ENCODE data around the gene AMPH. TPM values are rescaled to one million over a fixed set of nuclear protein-coding genes. Genes with fewer than 3 reads are reported as not detected.

The AMPH gene
- total RNA-seq, 1 experiment from 2014 or later, result 9.0 TPM

- DNase-seq (ENCODE audit: low spot score), result no peak
- no peak for ATAC-seq
- Mint-ChIP-seq H3K9me3 (no peaks in the 10 kb centered on the region), H3K27ac (no peak overlapping the region), H3K36me3 (no peaks in the 10 kb centered on the region), H3K4me3 (no peak overlapping the region), H3K27me3 (ENCODE audit: low read depth) (no peaks in the 10 kb centered on the region), H3K4me1 (no peaks in the 10 kb centered on the region)
- no peak for TF ChIP-seq USF2 (CRISPR knock-in tag; IDR thresholded peaks at IDR 0.05)
- no peak for TF ChIP-seq KAT7 (CRISPR knock-in tag; IDR thresholded peaks at IDR 0.05; ENCODE audit: borderline replicate concordance)
- no peak for TF ChIP-seq ATF1 (CRISPR knock-in tag; IDR thresholded peaks at IDR 0.05)
- TF ChIP-seq FOXP4 (CRISPR knock-in tag; IDR thresholded peaks at IDR 0.05), result no peak
- no peak for TF ChIP-seq FOXP1 (CRISPR knock-in tag; IDR thresholded peaks at IDR 0.05; ENCODE audit: borderline replicate concordance)
- TF ChIP-seq ETV6 (CRISPR knock-in tag; IDR thresholded peaks at IDR 0.05), result no peak
- TF ChIP-seq ATF6 (CRISPR knock-in tag; IDR thresholded peaks at IDR 0.05), result no peak
- TF ChIP-seq ZNF317 (CRISPR knock-in tag; IDR thresholded peaks at IDR 0.05; ENCODE audit: borderline replicate concordance, low read depth), result no peak
- no peak for TF ChIP-seq ATF3 (CRISPR knock-in tag; conservative IDR thresholded peaks at IDR 0.05)
- TF ChIP-seq HMGA2 (CRISPR knock-in tag; IDR thresholded peaks at IDR 0.05), result no peak
- no peak for TF ChIP-seq MYBL2 (CRISPR knock-in tag; IDR thresholded peaks at IDR 0.05)
- CTCF ChIA-PET, result no interaction called here
- POLR2A ChIA-PET, result no interaction called here
These were observed 205.7 kb downstream of the AMPH start for GRCh38 chr7:38425509-38425908.

- ChIA-PET POLR2A (interaction anchor here (0.6 kb wide), 1 partner anchor 206 kb away, joined by 3 read pairs; the partner anchor contains the start of gene AMPH), CTCF (interaction anchor here (0.6 to 0.7 kb wide), 3 partner anchors 57 to 236 kb away, joined by 3 to 4 read pairs (median 3); partner anchors contain the start of gene AMPH)
- ATAC-seq (peak; percentile 62), DNase-seq (ENCODE audit: low spot score) (no peak)
- H3K27ac Mint-ChIP-seq, result no peak overlapping the region; the same call in 1 of the 2 replicates
- no peaks in the 10 kb centered on the region for H3K9me3 Mint-ChIP-seq
- H3K27me3 Mint-ChIP-seq (ENCODE audit: low read depth), result no peaks in the 10 kb centered on the region
- H3K4me1 Mint-ChIP-seq, result no peaks in the 10 kb centered on the region
- no peaks in the 10 kb centered on the region for H3K36me3 Mint-ChIP-seq
- no peak overlapping the region for H3K4me3 Mint-ChIP-seq
- TF ChIP-seq FOXP4 (CRISPR knock-in tag; IDR thresholded peaks at IDR 0.05) (no peak), ATF1 (CRISPR knock-in tag; IDR thresholded peaks at IDR 0.05) (no peak), ZBTB21 (CRISPR knock-in tag; IDR thresholded peaks at IDR 0.05; ENCODE audit: borderline replicate concordance) (no peak), SOX15 (CRISPR knock-in tag; IDR thresholded peaks at IDR 0.05) (no peak), ZNF396 (CRISPR knock-in tag; IDR thresholded peaks at IDR 0.05; ENCODE audit: borderline replicate concordance) (no peak), ZNF121 (CRISPR knock-in tag; IDR thresholded peaks at IDR 0.05) (no peak), E2F5 (CRISPR knock-in tag; IDR thresholded peaks at IDR 0.05) (no peak), IRF2 (CRISPR knock-in tag; IDR thresholded peaks at IDR 0.05; ENCODE audit: borderline replicate concordance, low read depth) (no peak), PREB (CRISPR knock-in tag; IDR thresholded peaks at IDR 0.05; ENCODE audit: borderline replicate concordance) (no peak), GTF2I (CRISPR knock-in tag; conservative IDR thresholded peaks at IDR 0.05) (no peak), PRDM15 (CRISPR knock-in tag; IDR thresholded peaks at IDR 0.05) (no peak), ZNF423 (CRISPR knock-in tag; IDR thresholded peaks at IDR 0.05) (no peak)
These were observed 206.3 kb downstream of the AMPH start for GRCh38 chr7:38424750-38425463.
